Liver (tissue), 9 donors: ENCODE data around the gene KICS2. TPM values are rescaled to one million over a fixed set of nuclear protein-coding genes. Genes with fewer than 3 reads are reported as not detected.

Source experiments
- DNase-seq: peaks from one replicate; pipeline ENCODE4 v3.0.0-alpha.2; 2017; ENCODE audit warnings: low spot score
- H3K27ac ChIP-seq, 2 donors: one replicate each; pipeline ENCODE4 v1.7.0; 2013; ENCODE audit warnings: inconsistent platforms in 2 of 2, low read length in 2 of 2, control low read depth in 1 of 2, low read depth in 1 of 2, mild to moderate bottlenecking in 1 of 2
- H3K27me3 ChIP-seq, 4 donors: one replicate each; pipeline versions ENCODE4 v1.6.1 to v1.7.0; 2013; ENCODE audit warnings: low read length in 3 of 4, inconsistent platforms in 1 of 4, mild to moderate bottlenecking in 1 of 4, moderate library complexity in 1 of 4; ENCODE audit not compliant: control insufficient read depth in 4 of 4, insufficient read depth in 4 of 4
- H3K36me3 ChIP-seq, 4 donors: one replicate each; pipeline versions ENCODE4 v1.6.1 to v1.7.0; 2013; ENCODE audit warnings: low read length in 3 of 4, mild to moderate bottlenecking in 3 of 4, low read depth in 1 of 4, moderate library complexity in 1 of 4; ENCODE audit not compliant: control insufficient read depth in 4 of 4, insufficient read depth in 3 of 4
- H3K4me1 ChIP-seq, 4 donors: one replicate each; pipeline versions ENCODE4 v1.6.1 to v1.7.0; 2013; ENCODE audit warnings: low read length in 3 of 4, mild to moderate bottlenecking in 3 of 4, moderate library complexity in 1 of 4; ENCODE audit not compliant: control insufficient read depth in 4 of 4, insufficient read depth in 4 of 4
- H3K4me3 ChIP-seq, 3 donors: one replicate each; pipeline versions ENCODE4 v1.6.1 to v1.7.0; 2013; ENCODE audit warnings: low read length in 3 of 3, control low read depth in 1 of 3, low read depth in 1 of 3, mild to moderate bottlenecking in 1 of 3
- H3K9ac ChIP-seq, 2 donors: one replicate each; pipeline ENCODE4 v1.7.0; 2013; ENCODE audit warnings: low read length in 2 of 2, mild to moderate bottlenecking in 2 of 2, moderate library complexity in 2 of 2, control low read depth in 1 of 2, low read depth in 1 of 2
- H3K9me3 ChIP-seq, 4 donors: one replicate each; pipeline versions ENCODE4 v1.6.1 to v1.7.0; 2013; ENCODE audit warnings: low read length in 3 of 4; ENCODE audit not compliant: control insufficient read depth in 4 of 4
- ATF3 ChIP-seq: IDR thresholded peaks from 2 replicates; pipeline ENCODE4 v1.6.1; 2016; ENCODE audit warnings: antibody characterized with exemption
- CTCF ChIP-seq: fragments of 150-350 bp; IDR thresholded peaks from 2 replicates; pipeline ENCODE4 v1.5.1; 2017; ENCODE audit warnings: improper control_type of control experiment, low read depth, low read length; ENCODE audit not compliant: missing input control
- EGR1 ChIP-seq, 2 donors: IDR thresholded peaks; 2 replicates each; pipeline ENCODE4 v1.6.1; 2016 to 2018; ENCODE audit warnings: antibody characterized with exemption in 2 of 2, low read depth in 2 of 2
- FOXA1 ChIP-seq: IDR thresholded peaks from 2 replicates; pipeline ENCODE4 v1.6.1; 2016; ENCODE audit warnings: antibody characterized with exemption
- FOXA2 ChIP-seq: IDR thresholded peaks from 2 replicates; pipeline ENCODE4 v1.6.1; 2016; ENCODE audit warnings: antibody characterized with exemption
- GABPA ChIP-seq, 2 donors: IDR thresholded peaks in 1 of 2; conservative IDR thresholded peaks in 1 of 2; 2 replicates each; pipeline ENCODE4 v1.6.1; 2016; ENCODE audit warnings: antibody characterized with exemption in 2 of 2, mild to moderate bottlenecking in 1 of 2, moderate library complexity in 1 of 2
- HNF4A ChIP-seq, 2 donors: conservative IDR thresholded peaks; 2 replicates each; pipeline ENCODE4 v1.6.1; 2016; ENCODE audit warnings: antibody characterized with exemption in 2 of 2, mild to moderate bottlenecking in 2 of 2
- HNF4G ChIP-seq: IDR thresholded peaks from 2 replicates; pipeline ENCODE4 v1.6.1; 2016; ENCODE audit warnings: antibody characterized with exemption
- MAX ChIP-seq: IDR thresholded peaks from 2 replicates; pipeline ENCODE4 v1.6.1; 2016; ENCODE audit warnings: antibody characterized with exemption
- NR2F2 ChIP-seq: IDR thresholded peaks from 2 replicates; pipeline ENCODE4 v1.6.1; 2016; ENCODE audit warnings: antibody characterized with exemption
- RAD21 ChIP-seq, 2 donors: IDR thresholded peaks; 2 replicates each; pipeline ENCODE4 v1.6.1; 2016; ENCODE audit warnings: antibody characterized with exemption in 2 of 2, mild to moderate bottlenecking in 2 of 2
- REST ChIP-seq: IDR thresholded peaks from 2 replicates; pipeline ENCODE4 v1.6.1; 2016; ENCODE audit warnings: antibody characterized with exemption, mild to moderate bottlenecking
- RXRA ChIP-seq, 2 donors: IDR thresholded peaks; 2 replicates each; pipeline ENCODE4 v1.6.1; 2017 to 2018; ENCODE audit warnings: antibody characterized with exemption in 2 of 2, mild to moderate bottlenecking in 1 of 2
- SP1 ChIP-seq: IDR thresholded peaks from 2 replicates; pipeline ENCODE4 v1.6.1; 2018; ENCODE audit warnings: antibody characterized with exemption, mild to moderate bottlenecking
- TAF1 ChIP-seq: conservative IDR thresholded peaks from 2 replicates; pipeline ENCODE4 v1.6.1; 2016; ENCODE audit warnings: antibody characterized with exemption, mild to moderate bottlenecking
- YY1 ChIP-seq: IDR thresholded peaks from 2 replicates; pipeline ENCODE4 v1.6.1; 2016; ENCODE audit warnings: antibody characterized with exemption, mild to moderate bottlenecking
- ZBTB33 ChIP-seq: IDR thresholded peaks from 2 replicates; pipeline ENCODE4 v1.6.1; 2016; ENCODE audit warnings: antibody characterized with exemption
- WGBS: extraction: QIAGEN DNeasy Blood & Tissue Kit; methylation state at CpG from one replicate; pipeline ENCODE4 v1.1.7; 2013; 5-methylcytosine and 5-hydroxymethylcytosine counted together
- polyA plus RNA-seq, 2 donors: library from polyadenylated mRNA; stranded (reverse) in 1 of 2; unstranded in 1 of 2; fragments of 200-250 nt in 1 of 2; fragments of >200 nt in 1 of 2; fragmentation: Nextera tagmentation in 1 of 2; extraction: Ambion mirVana in 1 of 2; gene quantifications; one replicate each; pipeline versions ENCODE4 v1.2.1 to v1.2.3, GENCODE V29; 2013 to 2015
- total RNA-seq, 2 donors: library from RNA; depleted of rRNA; stranded (reverse); fragments of >200 nt; gene quantifications; one replicate each; pipeline ENCODE4 v1.2.3, GENCODE V29; 2014
- donor health status: healthy.
- donor health status: healthy.
- donor health status: healthy.
- donor health status: healthy.
- donor health status: healthy.

The KICS2 gene
- total and polyA plus RNA-seq, 4 donors: 3.4 to 10.7 (median 5.3) TPM

- H3K4me1 ChIP-seq: no peaks in the 10 kb centered on the region
- no peaks in the 10 kb centered on the region for H3K27me3 ChIP-seq
- no peak for DNase-seq
- no peak overlapping the region for H3K27ac ChIP-seq
- no peaks in the 10 kb centered on the region for H3K36me3 ChIP-seq
- H3K9me3 ChIP-seq: no peaks in the 10 kb centered on the region
- H3K4me3 ChIP-seq: no peak overlapping the region
- WGBS: 59% methylated on average over 3 of the region's 3 CpGs
- H3K9ac ChIP-seq: no peak overlapping the region
- no peak for TF ChIP-seq FOXA1
- TF ChIP-seq GABPA (IDR thresholded peaks at IDR 0.05 in 1 of 2, conservative IDR thresholded peaks at IDR 0.05 in 1 of 2): no peak
- TF ChIP-seq SP1: no peak
- TF ChIP-seq TAF1: no peak
- TF ChIP-seq ZBTB33: no peak
- TF ChIP-seq HNF4G: no peak
- no peak for TF ChIP-seq REST
- no peak for TF ChIP-seq CTCF
- TF ChIP-seq EGR1 (IDR thresholded peaks at IDR 0.05; ENCODE audit: low read depth in 2 of 2): no peak
- no peak for TF ChIP-seq ATF3
- no peak for TF ChIP-seq FOXA2
- no peak for TF ChIP-seq RAD21 (IDR thresholded peaks at IDR 0.05)
- TF ChIP-seq MAX: no peak
- no peak for TF ChIP-seq RXRA (IDR thresholded peaks at IDR 0.05)
- TF ChIP-seq NR2F2: no peak
- no peak for TF ChIP-seq YY1
- no peak for TF ChIP-seq HNF4A (conservative IDR thresholded peaks at IDR 0.05)
Observed at GRCh38 chr12:64258576-64258975, 36.5 kb upstream of the KICS2 start.
